GM12873 (cell line): ENCODE results near the gene KLK7.

Experiments
- TF ChIP-seq, protein P1 (sequence below): IDR thresholded peaks from 2 replicates; pipeline ENCODE4 v1.5.1; 2012; ENCODE audit warnings: low read depth, mild to moderate bottlenecking, moderate library complexity, low read length, control low read depth; ENCODE audit not compliant: insufficient read depth; ENCODE audit errors: missing control alignments

KLK7 gene

GRCh38 chr19:50983625-50984292 is at the start of gene KLK7:
Gene KLK7 (minus strand): TSS chr19:50983917. CDS start chr19:50982399, 1,518 bp downstream.
- TF ChIP-seq, protein P1, sequence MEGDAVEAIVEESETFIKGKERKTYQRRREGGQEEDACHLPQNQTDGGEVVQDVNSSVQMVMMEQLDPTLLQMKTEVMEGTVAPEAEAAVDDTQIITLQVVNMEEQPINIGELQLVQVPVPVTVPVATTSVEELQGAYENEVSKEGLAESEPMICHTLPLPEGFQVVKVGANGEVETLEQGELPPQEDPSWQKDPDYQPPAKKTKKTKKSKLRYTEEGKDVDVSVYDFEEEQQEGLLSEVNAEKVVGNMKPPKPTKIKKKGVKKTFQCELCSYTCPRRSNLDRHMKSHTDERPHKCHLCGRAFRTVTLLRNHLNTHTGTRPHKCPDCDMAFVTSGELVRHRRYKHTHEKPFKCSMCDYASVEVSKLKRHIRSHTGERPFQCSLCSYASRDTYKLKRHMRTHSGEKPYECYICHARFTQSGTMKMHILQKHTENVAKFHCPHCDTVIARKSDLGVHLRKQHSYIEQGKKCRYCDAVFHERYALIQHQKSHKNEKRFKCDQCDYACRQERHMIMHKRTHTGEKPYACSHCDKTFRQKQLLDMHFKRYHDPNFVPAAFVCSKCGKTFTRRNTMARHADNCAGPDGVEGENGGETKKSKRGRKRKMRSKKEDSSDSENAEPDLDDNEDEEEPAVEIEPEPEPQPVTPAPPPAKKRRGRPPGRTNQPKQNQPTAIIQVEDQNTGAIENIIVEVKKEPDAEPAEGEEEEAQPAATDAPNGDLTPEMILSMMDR = no peak

GRCh38 chr19:51031880-51032225 is 48.1 kb upstream of the KLK7 start:
- TF ChIP-seq, protein P1 = no peak

DNA sequence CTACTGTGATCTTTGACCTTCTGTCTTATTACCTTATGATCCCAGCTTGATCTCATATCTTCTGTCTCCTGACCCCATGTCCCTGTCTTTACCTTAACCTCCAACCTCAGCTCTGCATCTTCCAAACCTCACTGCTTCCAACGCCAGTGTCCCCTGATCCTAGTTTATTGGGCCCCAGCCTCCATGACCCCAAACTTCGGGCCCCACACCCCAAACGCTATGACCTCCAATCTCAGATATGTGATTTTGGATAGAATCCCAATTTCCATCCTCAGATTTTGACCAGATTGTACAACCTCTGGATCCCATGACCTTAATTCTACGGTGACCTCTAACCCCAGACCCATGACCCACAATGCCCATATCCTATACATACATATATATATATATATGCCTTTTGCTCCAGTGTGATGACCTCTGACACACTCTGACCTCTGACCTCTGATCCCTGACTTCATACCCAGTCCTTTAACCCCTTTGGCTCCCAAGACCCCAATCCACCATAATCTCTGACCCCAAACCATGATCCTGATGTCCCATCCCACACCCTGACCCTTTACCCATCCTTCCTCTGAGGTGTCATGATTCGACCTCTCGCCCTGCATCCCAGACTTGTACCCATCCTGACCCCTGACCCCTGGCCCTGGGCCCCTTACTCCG is 47.6 kb upstream of the KLK7 start:
- TF ChIP-seq, protein P1 = no peak

DNA sequence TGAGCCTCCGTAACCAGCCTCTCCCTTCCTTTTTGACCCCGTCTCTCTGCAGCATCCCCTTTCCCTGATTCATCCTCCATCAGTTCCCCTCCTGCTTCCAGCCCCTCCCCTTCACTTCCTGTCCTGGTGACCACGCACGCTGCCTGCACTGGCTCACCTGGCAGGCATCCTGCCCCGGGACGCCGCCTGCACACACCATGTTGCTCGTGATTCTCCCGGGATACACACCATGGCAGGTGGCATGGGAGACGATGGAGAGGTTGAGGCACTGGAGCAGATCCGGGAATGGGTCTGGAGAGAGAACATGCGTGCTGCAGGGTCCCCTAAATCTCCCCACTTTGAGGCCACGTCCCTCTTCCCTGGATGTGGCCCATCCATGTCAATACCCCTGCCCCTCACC is 46.9 kb upstream of the KLK7 start:
- TF ChIP-seq, protein P1 = no peak

DNA sequence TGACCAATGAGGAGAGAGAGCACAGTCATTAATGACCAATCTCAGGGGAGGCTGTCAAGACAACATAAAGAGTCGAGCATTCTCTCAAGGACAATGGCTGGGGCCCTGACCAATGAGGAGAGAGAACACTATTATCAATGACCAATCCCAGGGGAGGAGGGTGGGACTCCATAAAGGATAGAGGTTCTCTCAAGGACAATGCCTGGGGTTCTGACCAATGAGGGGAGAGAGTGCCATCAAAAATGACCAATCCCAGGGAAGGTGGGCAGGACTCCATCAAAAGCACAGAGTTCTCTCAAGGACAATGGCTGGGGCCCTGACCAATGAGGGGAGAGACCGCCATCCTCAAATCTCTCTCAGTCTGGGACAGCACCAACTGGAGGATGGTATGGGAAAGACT is 46.0 kb upstream of the KLK7 start:
- TF ChIP-seq, protein P1 = no peak

GRCh38 chr19:51027873-51028272 is 44.2 kb upstream of the KLK7 start:
- TF ChIP-seq, protein P1 = no peak

DNA sequence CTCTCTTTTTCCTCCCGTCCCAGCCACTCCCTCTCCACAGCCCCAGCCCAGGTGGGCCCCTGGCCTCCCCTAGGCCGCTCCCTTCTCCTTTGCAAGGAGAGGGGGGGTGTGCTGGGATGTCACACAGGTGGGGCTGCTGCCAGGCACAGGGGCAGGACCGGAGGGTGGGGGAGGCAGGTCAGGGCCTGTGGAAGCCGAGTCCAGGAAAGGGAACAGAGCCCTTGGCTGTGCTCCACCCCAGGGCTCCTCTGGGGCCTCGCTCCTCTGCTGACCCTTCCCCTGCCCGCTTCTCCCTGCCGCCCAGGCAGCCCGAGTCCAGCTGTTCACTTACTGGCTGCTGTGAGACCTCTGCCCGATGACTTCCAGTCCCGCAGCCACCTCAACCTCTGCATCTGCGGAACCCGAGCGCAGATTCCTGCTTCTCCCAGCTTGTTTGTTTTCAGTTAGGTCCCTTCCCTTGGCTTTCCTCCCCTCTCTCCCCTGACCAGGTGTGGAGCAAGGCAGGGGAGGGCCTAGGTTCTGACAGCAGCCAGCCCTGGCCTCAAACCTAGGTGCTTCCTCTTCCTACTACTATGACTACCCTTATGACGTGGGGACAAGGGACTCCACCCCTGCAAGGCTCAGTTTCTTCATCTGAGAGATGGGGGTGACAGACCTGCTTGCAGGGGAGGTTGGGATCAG is 43.5 kb upstream of the KLK7 start:
- TF ChIP-seq, protein P1 = no peak
